HEK293 (cell line): ENCODE results near the gene AKAP11.

ENCODE experiments used
- CTCF ChIA-PET: fragments of 350-600 bp; formaldehyde crosslinking; extraction: SDS; loops from one replicate; lab custom pipeline; 2021; ENCODE audit warnings: antibody characterized with exemption; lab: Yijun Ruan, JAX
- POLR2A ChIA-PET: fragments of 300-600 bp; formaldehyde crosslinking; extraction: SDS; loops from one replicate; lab custom pipeline; 2020; ENCODE audit warnings: antibody characterized with exemption, inconsistent platforms; lab: Yijun Ruan, JAX
- H3K27ac ChIP-seq: fragments of 200-500 bp; sonication (Bioruptor generic); 2 replicates; pipeline ENCODE4 v1.5.1; 2014; ENCODE audit warnings: low read depth, low read length, control low read depth, inconsistent platforms; ENCODE audit errors: extremely low read depth
- H3K36me3 ChIP-seq, 2 experiments: fragments of 200-500 bp in 1 of 2; sonication (Bioruptor generic) in 1 of 2; 1 replicate in 1 of 2; 2 replicates in 1 of 2; pipeline ENCODE4 v1.5.1; 2014 to 2017; ENCODE audit warnings: inconsistent platforms in 2 of 2, low read length in 2 of 2; ENCODE audit not compliant: control insufficient read depth in 2 of 2, insufficient read depth in 1 of 2
- H3K4me1 ChIP-seq: fragments of 200-500 bp; sonication (Bioruptor generic); 2 replicates; pipeline ENCODE4 v1.5.1; 2014; ENCODE audit warnings: mild to moderate bottlenecking, low read length, inconsistent platforms; ENCODE audit not compliant: control insufficient read depth, insufficient read depth
- H3K4me3 ChIP-seq: 2 replicates; pipeline ENCODE4 v1.5.1; 2011; ENCODE audit warnings: low read depth, mild to moderate bottlenecking, control low read depth, low read length, moderate library complexity
- H3K9me3 ChIP-seq: fragments of 200-500 bp; sonication (Bioruptor generic); 2 replicates; pipeline ENCODE4 v1.5.1; 2014; ENCODE audit warnings: low read depth, low read length, inconsistent platforms; ENCODE audit not compliant: control insufficient read depth, insufficient read depth
- KLF16 ChIP-seq: fragments of 450-650 bp; formaldehyde crosslinking; IDR thresholded peaks from 2 replicates; pipeline ENCODE4 v1.5.1; 2017; ENCODE audit warnings: missing biosample characterization, missing genetic modification characterization
- PRDM1 ChIP-seq: fragments of 450-650 bp; formaldehyde crosslinking; IDR thresholded peaks from 2 replicates; pipeline ENCODE4; 2016; ENCODE audit warnings: missing biosample characterization, missing genetic modification characterization
- PRDM10 ChIP-seq: fragments of 450-650 bp; formaldehyde crosslinking; IDR thresholded peaks from 2 replicates; pipeline ENCODE4 v1.5.1; 2016; ENCODE audit warnings: missing biosample characterization, missing genetic modification characterization
- SP7 ChIP-seq: fragments of 450-650 bp; formaldehyde crosslinking; IDR thresholded peaks from 2 replicates; pipeline ENCODE4 v1.5.1; 2016; ENCODE audit warnings: missing biosample characterization, missing genetic modification characterization
- ZBTB20 ChIP-seq: fragments of 450-650 bp; formaldehyde crosslinking; IDR thresholded peaks from 2 replicates; pipeline ENCODE4 v1.5.1; 2016; ENCODE audit warnings: missing biosample characterization, missing genetic modification characterization
- ZBTB8A ChIP-seq: fragments of 450-650 bp; formaldehyde crosslinking; IDR thresholded peaks from 2 replicates; pipeline ENCODE4 v1.5.1; 2016; ENCODE audit warnings: missing biosample characterization, missing genetic modification characterization
- ZFP37 ChIP-seq: fragments of 450-650 bp; formaldehyde crosslinking; IDR thresholded peaks from 2 replicates; pipeline ENCODE4 v1.5.1; 2016; ENCODE audit warnings: missing biosample characterization, missing genetic modification characterization
- ZNF114 ChIP-seq: fragments of 450-650 bp; formaldehyde crosslinking; IDR thresholded peaks from 2 replicates; pipeline ENCODE4 v1.5.0; 2017; ENCODE audit warnings: missing biosample characterization, missing genetic modification characterization
- ZNF2 ChIP-seq: fragments of 450-650 bp; formaldehyde crosslinking; IDR thresholded peaks from 2 replicates; pipeline ENCODE4 v1.5.1; 2016; ENCODE audit warnings: missing biosample characterization, missing genetic modification characterization
- ZNF362 ChIP-seq: fragments of 450-650 bp; formaldehyde crosslinking; IDR thresholded peaks from 2 replicates; pipeline ENCODE4 v1.5.1; 2016; ENCODE audit warnings: missing biosample characterization, missing genetic modification characterization
- ZNF37A ChIP-seq: fragments of 450-650 bp; IDR thresholded peaks from 2 replicates; pipeline ENCODE4 v1.5.1; 2018; ENCODE audit warnings: missing biosample characterization, missing genetic modification characterization
- ZNF555 ChIP-seq: fragments of 450-650 bp; formaldehyde crosslinking; conservative IDR thresholded peaks from 2 replicates; pipeline ENCODE4 v1.5.1; 2017; ENCODE audit warnings: missing biosample characterization, mild to moderate bottlenecking, missing genetic modification characterization, inconsistent platforms
- ZNF610 ChIP-seq: fragments of 450-650 bp; formaldehyde crosslinking; IDR thresholded peaks from 2 replicates; pipeline ENCODE4 v1.5.1; 2016; ENCODE audit warnings: missing biosample characterization, missing genetic modification characterization, borderline replicate concordance
- ZNF645 ChIP-seq: fragments of 450-650 bp; formaldehyde crosslinking; IDR thresholded peaks from 2 replicates; pipeline ENCODE4; 2016; ENCODE audit warnings: missing biosample characterization, missing genetic modification characterization
- ZNF777 ChIP-seq: fragments of 450-650 bp; formaldehyde crosslinking; IDR thresholded peaks from 2 replicates; pipeline ENCODE4 v1.5.1; 2017; ENCODE audit warnings: missing biosample characterization, missing genetic modification characterization, borderline replicate concordance
- ZSCAN16 ChIP-seq: fragments of 450-650 bp; formaldehyde crosslinking; IDR thresholded peaks from 2 replicates; pipeline ENCODE4 v1.5.1; 2016; ENCODE audit warnings: missing biosample characterization, missing genetic modification characterization
- ZSCAN23 ChIP-seq: fragments of 450-650 bp; formaldehyde crosslinking; IDR thresholded peaks from 2 replicates; pipeline ENCODE4 v1.5.1; 2016; ENCODE audit warnings: missing biosample characterization, missing genetic modification characterization
- TF ChIP-seq, protein P1 (sequence below): fragments of 450-650 bp; formaldehyde crosslinking; IDR thresholded peaks from 2 replicates; pipeline ENCODE4 v1.5.1; 2017; ENCODE audit warnings: missing biosample characterization, missing genetic modification characterization
- TF ChIP-seq, protein P2 (sequence below): fragments of 450-650 bp; formaldehyde crosslinking; optimal IDR thresholded peaks from 2 replicates; pipeline ENCODE3; 2016; ENCODE audit warnings: missing biosample characterization, mild to moderate bottlenecking, missing genetic modification characterization

AKAP11 gene

DNA sequence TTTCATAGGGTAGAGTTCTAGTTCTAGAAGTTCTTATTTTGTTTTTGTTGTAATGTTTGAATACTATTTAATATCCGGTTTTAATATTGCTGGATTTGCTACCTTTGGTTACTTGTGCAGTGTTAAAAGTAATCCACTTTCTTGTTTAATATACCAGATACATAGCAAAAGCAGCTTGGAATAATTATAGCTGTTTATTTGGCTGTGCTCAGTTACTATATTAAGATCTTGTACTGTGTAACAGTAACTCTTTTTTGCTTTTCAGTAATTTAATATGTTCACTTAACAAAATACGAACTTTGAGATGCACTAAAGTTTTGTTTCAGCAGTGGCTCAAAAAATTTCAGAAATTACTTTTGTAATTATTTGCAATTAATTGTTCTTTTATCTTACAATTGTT, 50.9 kb downstream of the AKAP11 start:
- ChIA-PET POLR2A (no interaction called here), CTCF (no interaction called here)
- no peak overlapping the region for H3K27ac ChIP-seq
- H3K36me3 ChIP-seq, result no peaks in the 10 kb centered on the region
- no peak for TF ChIP-seq ZNF362 (tag by site-specific recombination)
- no peak for TF ChIP-seq SP7 (tag by site-specific recombination)
- TF ChIP-seq PRDM1, result no peak
- no peak for TF ChIP-seq ZNF645 (tag by site-specific recombination)
- no peak for TF ChIP-seq ZNF114 (tag by site-specific recombination)
- no peak for TF ChIP-seq PRDM10 (tag by site-specific recombination)
- no peak for TF ChIP-seq ZNF37A
- no peak for TF ChIP-seq ZBTB20
- no peak for TF ChIP-seq ZBTB8A (tag by site-specific recombination)
- TF ChIP-seq, protein P1, sequence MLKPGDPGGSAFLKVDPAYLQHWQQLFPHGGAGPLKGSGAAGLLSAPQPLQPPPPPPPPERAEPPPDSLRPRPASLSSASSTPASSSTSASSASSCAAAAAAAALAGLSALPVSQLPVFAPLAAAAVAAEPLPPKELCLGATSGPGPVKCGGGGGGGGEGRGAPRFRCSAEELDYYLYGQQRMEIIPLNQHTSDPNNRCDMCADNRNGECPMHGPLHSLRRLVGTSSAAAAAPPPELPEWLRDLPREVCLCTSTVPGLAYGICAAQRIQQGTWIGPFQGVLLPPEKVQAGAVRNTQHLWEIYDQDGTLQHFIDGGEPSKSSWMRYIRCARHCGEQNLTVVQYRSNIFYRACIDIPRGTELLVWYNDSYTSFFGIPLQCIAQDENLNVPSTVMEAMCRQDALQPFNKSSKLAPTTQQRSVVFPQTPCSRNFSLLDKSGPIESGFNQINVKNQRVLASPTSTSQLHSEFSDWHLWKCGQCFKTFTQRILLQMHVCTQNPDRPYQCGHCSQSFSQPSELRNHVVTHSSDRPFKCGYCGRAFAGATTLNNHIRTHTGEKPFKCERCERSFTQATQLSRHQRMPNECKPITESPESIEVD (tag by site-specific recombination), result no peak
- no peak for TF ChIP-seq ZSCAN16 (tag by site-specific recombination)
- no peak for TF ChIP-seq ZNF2 (tag by site-specific recombination)
- no peak for TF ChIP-seq ZNF777 (tag by site-specific recombination)
- H3K4me3 ChIP-seq, result no peak overlapping the region
- no peaks in the 10 kb centered on the region for H3K4me1 ChIP-seq
- no peaks in the 10 kb centered on the region for H3K9me3 ChIP-seq

- TF ChIP-seq, protein P2, sequence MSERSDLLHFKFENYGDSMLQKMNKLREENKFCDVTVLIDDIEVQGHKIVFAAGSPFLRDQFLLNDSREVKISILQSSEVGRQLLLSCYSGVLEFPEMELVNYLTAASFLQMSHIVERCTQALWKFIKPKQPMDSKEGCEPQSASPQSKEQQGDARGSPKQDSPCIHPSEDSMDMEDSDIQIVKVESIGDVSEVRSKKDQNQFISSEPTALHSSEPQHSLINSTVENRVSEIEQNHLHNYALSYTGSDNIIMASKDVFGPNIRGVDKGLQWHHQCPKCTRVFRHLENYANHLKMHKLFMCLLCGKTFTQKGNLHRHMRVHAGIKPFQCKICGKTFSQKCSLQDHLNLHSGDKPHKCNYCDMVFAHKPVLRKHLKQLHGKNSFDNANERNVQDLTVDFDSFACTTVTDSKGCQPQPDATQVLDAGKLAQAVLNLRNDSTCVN, result no peak
- TF ChIP-seq ZSCAN23 (tag by site-specific recombination) (no peak), ZNF555 (tag by site-specific recombination) (no peak), KLF16 (tag by site-specific recombination) (no peak), ZFP37 (tag by site-specific recombination) (no peak), ZNF610 (no peak)
- Histone ChIP-seq H3K4me1 (no peaks in the 10 kb centered on the region), H3K27ac (no peak overlapping the region), H3K9me3 (no peaks in the 10 kb centered on the region), H3K36me3 (no peaks in the 10 kb centered on the region), H3K4me3 (no peak overlapping the region)
- ChIA-PET POLR2A (no interaction called here), CTCF (no interaction called here)
Measured at GRCh38 chr13:42324704-42325103, 52.8 kb downstream of the AKAP11 start.
